NCI-H1930 (cell line): ENCODE measurements around the gene RHOBTB3.

Experiments
- DNase-seq, 2 experiments: peaks; one replicate each; lab custom pipeline; 2025; lab: John Stamatoyannopoulos, UW

RHOBTB3 gene

GRCh38 chr5:95731571-95732554 is 727 bp downstream of the RHOBTB3 start:
- DNase-seq, result peak in 1 of 2 experiments; percentile 21

GRCh38 chr5:95733107-95733665 is 2.0 kb downstream of the RHOBTB3 start:
- DNase-seq, result no peak

- DNase-seq, result no peak
Observed at GRCh38 chr5:95734187-95734586, 3.1 kb downstream of the RHOBTB3 start.

GRCh38 chr5:95734906-95735305 is 3.8 kb downstream of the RHOBTB3 start:
- no peak for DNase-seq

GRCh38 chr5:95735406-95735805 is 4.3 kb downstream of the RHOBTB3 start:
- DNase-seq, result no peak

DNA sequence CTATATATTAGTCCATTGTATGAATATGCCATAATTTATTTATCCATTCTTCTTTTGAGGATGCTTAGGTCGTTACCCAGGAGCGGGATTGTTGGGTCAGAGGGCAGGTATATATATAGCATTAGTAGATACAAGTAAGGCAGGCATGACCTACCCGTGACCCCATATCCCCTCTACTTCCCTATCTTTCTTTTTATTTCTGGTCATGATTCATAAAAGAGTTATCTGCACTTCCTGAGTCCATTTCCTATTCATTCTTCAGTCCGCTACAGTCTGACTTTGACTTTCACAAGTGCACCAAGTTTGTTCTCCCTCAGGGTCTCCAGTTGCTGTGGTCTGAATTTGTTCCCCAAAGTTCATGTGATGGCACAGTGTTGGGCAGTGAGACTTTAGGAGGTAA is 6.9 kb downstream of the RHOBTB3 start:
- DNase-seq, result no peak

DNA sequence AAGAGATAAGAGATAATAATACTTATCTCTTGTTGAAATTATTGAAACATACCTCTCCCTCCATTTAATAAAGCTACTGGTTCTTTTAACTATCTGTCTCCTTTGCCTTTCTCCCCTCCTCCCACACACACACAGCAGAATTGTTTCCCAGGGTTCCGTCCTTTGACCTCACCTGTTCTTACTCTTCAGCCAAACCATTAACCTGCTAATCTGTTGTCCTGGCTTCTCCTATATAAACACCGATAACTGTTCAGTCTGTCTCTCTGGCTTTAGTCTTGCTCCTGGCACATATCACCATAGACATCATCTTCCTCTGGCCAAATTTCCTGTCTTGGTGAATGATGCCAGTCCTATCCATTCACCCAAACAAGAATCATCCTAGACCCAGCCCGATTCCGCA is 7.7 kb downstream of the RHOBTB3 start:
- DNase-seq, result no peak

DNA sequence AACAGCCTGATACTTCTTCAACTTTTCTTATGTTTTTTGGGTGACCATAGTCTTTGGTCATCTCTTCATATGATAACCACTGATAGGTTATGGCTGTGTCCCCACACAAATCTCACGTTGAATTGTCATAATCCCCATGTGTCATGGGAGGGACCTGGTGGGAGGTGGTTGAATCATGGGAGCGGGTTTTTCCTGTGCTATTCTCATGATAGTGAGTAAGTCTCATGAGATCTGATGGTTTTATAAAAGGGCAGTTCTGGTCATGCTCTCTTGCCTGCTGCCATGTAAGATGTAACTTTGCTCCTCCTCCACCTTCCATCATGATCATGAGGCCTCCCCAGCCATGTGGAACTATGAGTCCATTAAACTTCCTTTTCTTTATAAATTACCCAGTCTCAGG is 8.7 kb downstream of the RHOBTB3 start:
- DNase-seq, result no peak

DNA sequence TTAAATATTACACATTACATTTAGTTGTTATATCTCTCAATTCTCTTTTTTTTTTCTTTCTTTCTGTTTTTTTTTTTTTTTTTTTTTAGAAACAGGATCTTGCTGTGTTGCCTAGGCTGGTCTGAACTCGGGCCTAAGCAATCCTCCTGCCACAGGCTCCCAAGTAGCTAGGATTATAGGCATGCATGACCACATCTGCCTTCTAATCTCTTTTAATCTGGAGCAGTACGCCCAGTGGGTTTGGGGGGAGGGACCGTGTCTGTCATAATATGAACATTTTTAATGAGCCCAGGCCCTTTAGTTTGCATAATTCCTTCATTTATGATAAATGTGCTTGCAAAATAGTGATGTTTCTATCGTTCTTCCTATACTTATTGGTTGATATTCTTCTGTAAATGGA is 10.3 kb downstream of the RHOBTB3 start:
- DNase-seq, result no peak

- no peak for DNase-seq
Observed at GRCh38 chr5:95743232-95743631, 12.1 kb downstream of the RHOBTB3 start.

- no peak for DNase-seq
Observed at GRCh38 chr5:95743877-95744276, 12.7 kb downstream of the RHOBTB3 start.

DNA sequence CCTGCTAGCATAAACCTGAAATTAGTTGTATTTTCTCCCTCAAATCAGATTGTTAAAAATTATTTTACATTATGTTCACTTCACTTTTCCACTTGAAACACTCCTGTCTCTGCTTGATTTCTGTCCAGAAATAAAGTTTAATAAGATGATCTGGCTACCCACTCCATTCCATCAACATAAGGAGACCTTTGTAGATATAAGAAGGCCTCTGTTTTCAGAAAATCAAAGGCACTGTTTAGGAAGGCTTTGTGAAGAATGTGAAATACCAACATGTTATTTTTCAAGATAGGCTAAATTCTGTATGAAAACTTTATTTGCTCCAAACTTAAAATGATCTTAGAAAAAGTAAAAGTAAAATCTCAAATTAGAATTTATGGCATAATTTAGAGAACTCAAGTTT is 15.1 kb downstream of the RHOBTB3 start:
- DNase-seq, result no peak

DNA sequence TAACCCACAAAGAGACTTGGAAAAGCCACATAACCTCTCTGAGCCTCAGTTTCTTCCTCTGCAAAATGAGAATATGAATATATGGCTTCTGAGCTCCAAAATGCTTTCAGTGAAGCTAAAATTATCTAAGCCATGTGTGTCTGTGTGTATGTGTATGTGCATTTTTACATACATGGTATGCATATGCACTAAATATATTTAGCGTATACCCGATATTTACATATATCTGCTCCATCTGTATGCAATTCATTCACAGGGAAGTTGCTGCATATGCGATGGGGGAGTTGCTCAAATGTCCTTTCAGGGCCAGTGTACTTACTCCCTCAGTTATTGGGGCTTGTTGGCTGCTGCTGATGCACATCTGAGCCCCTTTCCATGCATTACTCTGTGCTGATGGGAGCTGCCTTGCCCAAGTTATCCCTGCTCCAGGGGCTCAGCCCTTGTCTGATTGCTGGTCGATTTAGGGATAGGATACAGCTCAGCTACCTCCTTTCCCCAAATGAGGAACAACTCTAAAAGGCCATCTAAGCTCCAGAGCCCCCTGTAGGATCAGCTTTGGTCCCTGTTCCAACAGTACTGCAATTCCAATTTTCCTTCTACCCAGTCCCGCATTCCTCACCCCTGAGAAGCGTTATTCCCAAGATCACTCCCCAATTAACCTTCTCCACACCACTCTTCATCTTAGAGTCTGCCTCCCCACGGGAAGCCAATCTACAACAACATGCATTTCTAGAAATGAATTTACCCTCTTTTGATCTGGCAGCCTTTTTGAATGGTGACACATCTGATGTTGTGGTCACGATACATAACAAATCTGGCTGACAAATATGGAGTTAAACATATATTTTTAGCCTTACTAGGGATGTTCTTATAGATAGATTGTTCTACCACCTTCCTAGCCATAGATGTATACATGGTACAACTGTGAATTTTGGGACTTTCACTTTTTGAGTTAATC is 15.9 kb downstream of the RHOBTB3 start:
- no peak for DNase-seq

GRCh38 chr5:95748133-95748532 is 17.0 kb downstream of the RHOBTB3 start:
- no peak for DNase-seq

GRCh38 chr5:95754545-95754944 is 23.4 kb downstream of the RHOBTB3 start:
- no peak for DNase-seq

- no peak for DNase-seq
Observed at GRCh38 chr5:95759005-95759404, 27.9 kb downstream of the RHOBTB3 start.

- DNase-seq, result no peak
Observed at GRCh38 chr5:95759634-95760033, 28.5 kb downstream of the RHOBTB3 start.

GRCh38 chr5:95760273-95761191 is 29.4 kb downstream of the RHOBTB3 start:
- DNase-seq, result no peak

DNA sequence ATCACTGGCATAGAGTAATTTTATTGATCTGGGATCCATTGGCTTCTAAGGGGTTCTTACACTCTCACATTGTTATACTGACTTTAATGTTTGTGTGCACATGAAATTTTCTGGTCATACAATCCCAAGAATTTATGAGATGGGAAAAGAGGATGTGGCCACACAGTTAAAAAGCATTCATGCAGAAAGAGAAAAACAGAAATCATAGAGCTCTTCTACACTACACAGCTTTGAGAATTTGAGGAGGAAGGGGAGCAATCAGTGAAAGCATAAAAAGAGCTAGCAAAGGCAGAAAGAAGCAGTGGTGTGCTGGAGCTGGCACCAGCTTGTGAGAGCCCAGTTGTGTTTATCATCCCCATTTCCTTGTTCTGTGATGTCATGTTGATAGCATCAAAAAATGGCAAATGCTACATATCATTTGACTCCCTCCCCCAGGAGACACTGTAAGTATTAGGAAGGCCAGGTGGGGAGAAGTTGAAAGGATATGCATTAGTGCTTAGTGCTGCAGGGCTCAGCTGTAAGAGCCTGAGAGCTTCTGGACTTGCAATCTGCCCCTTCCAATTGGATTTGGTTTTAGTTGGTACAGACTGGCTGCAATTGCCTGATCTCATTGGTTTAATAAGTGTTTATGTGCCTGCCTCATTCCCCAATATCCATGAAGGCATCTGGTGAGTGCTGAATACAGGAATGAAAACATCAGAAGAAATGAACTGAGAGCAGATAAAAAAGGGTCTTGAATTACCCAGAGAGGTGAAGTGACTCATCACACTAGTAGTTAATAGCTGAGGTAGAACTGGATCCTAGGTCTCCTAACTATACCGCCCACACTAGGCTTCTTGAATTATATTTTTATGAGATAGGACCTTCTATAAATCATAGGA is 30.9 kb downstream of the RHOBTB3 start:
- no peak for DNase-seq

- DNase-seq, result no peak
Observed at GRCh38 chr5:95762652-95763041, 31.5 kb downstream of the RHOBTB3 start.
